OCI-LY1 (cell line): ENCODE data around the gene HACD2.

Experiments
- CTCF ChIP-seq: fragments of 200-600 bp; sonication (generic), shearing (Covaris generic); IDR thresholded peaks from 2 replicates; pipeline ENCODE4 v1.5.1; 2017; ENCODE audit warnings: mild to moderate bottlenecking, antibody characterized with exemption, low read length, moderate library complexity, mixed read lengths
- EZH2 ChIP-seq: fragments of 200-600 bp; sonication (generic), shearing (Covaris generic); IDR thresholded peaks from 2 replicates; pipeline ENCODE4 v1.8.0; 2017; ENCODE audit warnings: borderline replicate concordance, mixed run types, mild to moderate bottlenecking, antibody characterized with exemption, low read length, moderate library complexity, mixed read lengths

GRCh38 chr3:123457841-123458240 lies 127.0 kb downstream of the HACD2 start:
- TF ChIP-seq CTCF, result no peak
- TF ChIP-seq EZH2, result no peak
